Stimulated activated CD4-positive, alpha-beta T cell treated with anti-CD3 and anti-CD28 coated beads, Interleukin-4, amount 100 ng/mL, for 1 hour (primary cell): ENCODE measurements around the gene PYGB.

Source experiments
- DNase-seq: peaks from one replicate; pipeline ENCODE4 v3.0.0-alpha.2; 2020

The PYGB gene

DNA sequence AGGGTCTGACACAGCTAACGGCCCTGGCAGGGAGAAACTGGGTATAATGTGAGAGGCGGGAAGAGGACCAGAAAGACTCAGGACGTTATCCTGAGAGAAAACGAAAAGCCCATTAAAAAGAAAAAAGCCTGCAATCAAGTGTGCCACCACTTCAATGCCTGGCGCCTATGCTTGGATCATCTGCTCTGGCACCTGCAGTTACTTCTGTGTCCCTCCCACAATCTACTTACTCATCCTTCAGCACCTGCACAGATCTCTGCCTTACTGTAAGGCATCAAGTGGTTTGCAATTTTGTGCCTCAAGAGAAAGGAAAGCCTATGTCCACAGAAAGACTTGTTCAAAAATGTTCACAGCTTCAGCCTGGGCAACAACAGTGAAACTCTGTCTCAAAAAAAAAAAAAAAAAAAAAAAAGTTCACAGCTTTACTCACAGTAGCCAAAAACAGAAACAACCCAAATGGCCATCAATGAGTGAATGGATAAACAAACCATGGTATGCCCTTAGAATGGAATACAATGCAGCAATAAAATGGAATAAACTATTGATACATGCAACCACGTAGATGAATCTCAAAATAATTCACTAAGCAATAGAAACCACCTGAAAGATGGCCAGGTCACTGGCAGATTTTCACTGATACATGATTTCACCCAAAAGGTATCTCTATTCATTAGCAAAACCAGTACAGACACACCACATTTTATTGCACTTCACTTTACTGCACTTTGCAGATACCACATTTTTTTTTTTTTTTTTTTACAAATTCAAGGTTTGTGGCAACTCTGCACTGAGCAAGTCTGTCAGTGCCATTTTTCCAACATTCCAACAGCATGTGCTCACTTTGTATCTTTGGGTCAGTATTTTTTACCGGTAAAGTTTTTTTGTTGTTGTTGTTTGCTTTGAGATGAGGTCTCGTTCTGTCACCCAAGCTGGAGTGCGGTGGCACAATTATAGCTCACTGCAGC is 94.1 kb downstream of the PYGB start:
- DNase-seq = no peak

DNA sequence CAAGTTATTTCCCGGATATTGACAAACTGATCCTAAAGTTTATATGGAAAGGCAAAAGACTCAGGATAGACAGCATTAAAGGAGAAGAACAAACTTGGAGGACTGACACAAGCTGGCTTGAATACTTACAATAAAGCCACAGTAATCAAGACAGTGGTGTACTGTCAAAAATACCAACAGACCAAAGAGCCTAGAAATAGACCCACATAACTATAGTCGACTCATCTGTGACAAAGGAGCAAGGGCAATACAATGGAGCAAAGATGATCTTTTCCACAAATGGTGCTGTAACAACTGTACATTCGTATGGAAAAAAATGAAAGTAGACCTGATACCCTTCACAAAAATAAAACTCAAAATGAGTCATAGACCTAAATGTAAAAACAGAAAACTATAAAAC is 96.7 kb downstream of the PYGB start:
- DNase-seq = no peak

DNA sequence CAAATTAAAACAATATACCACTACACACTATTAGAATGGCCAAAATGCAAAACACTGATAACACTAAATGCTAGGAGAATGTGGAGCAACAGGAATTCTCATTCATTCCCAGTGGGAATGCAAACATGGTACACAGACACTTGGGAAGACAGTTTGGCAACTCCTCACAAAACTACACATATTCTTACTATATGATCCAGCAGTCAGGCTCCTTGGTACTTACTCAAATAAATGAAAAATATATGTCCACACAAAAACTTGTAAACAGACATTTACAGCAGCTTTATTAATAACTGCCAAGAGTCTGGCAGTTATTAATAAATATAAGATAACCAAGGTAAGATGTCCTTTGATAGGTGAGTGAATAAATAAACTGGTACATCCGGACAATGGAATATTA is 97.8 kb downstream of the PYGB start:
- no peak for DNase-seq

DNA sequence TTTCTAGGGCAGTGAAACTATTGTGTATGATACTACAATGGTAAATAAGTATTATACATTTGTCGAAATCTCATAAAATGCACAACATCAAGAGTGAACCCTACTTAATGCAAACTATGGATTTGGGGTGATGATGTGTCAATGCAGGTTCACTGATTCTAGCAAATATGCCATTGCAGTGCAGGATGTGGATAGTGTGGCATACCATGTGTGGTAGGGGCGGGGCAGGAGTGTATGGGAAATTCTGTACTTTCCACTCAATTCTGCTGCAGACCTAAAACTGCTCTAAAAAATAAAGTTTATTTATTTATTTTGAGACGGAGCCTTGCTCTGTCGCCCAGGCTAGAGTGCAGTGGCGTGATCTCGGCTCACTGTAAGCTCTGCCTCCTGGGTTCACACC is 98.5 kb downstream of the PYGB start:
- DNase-seq = no peak
